ENCODE data around the gene IL12A.

IL12A gene

GRCh38 chr3:159960188-159961148, 28.2 kb upstream of the IL12A start:
- Histone ChIP-seq H3K36me3 (ENCODE audit: control insufficient read depth, insufficient read depth, low read length) (no peaks in the 10 kb centered on the region), H3K9ac (ENCODE audit: low read depth, low read length) (no peak overlapping the region), H3K4me1 (ENCODE audit: control insufficient read depth, insufficient read depth, low read length) (no peaks in the 10 kb centered on the region), H3K27ac (ENCODE audit: low read depth, low read length) (no peak overlapping the region), H3K9me3 (ENCODE audit: control insufficient read depth, insufficient read depth, low read length) (no peaks in the 10 kb centered on the region), H3K27me3 (ENCODE audit: control insufficient read depth, insufficient read depth, low read length) (no peaks in the 10 kb centered on the region), H3K4me3 (ENCODE audit: low read depth, low read length) (no peak overlapping the region)

GRCh38 chr3:159964166-159964973, 24.3 kb upstream of the IL12A start:
- Histone ChIP-seq H3K36me3 (ENCODE audit: control insufficient read depth, insufficient read depth, low read length) (no peaks in the 10 kb centered on the region), H3K4me1 (ENCODE audit: control insufficient read depth, insufficient read depth, low read length) (no peaks in the 10 kb centered on the region), H3K9ac (ENCODE audit: low read depth, low read length) (no peak overlapping the region), H3K27me3 (ENCODE audit: control insufficient read depth, insufficient read depth, low read length) (no peaks in the 10 kb centered on the region), H3K4me3 (ENCODE audit: low read depth, low read length) (no peak overlapping the region), H3K9me3 (ENCODE audit: control insufficient read depth, insufficient read depth, low read length) (no peaks in the 10 kb centered on the region), H3K27ac (ENCODE audit: low read depth, low read length) (no peak overlapping the region)

- H3K4me3 ChIP-seq (ENCODE audit: low read depth, low read length): no peak overlapping the region
- no peak overlapping the region for H3K27ac ChIP-seq (ENCODE audit: low read depth, low read length)
- no peaks in the 10 kb centered on the region for H3K9me3 ChIP-seq (ENCODE audit: control insufficient read depth, insufficient read depth, low read length)
- no peaks in the 10 kb centered on the region for H3K27me3 ChIP-seq (ENCODE audit: control insufficient read depth, insufficient read depth, low read length)
- no peaks in the 10 kb centered on the region for H3K36me3 ChIP-seq (ENCODE audit: control insufficient read depth, insufficient read depth, low read length)
- no peak overlapping the region for H3K9ac ChIP-seq (ENCODE audit: low read depth, low read length)
- H3K4me1 ChIP-seq (ENCODE audit: control insufficient read depth, insufficient read depth, low read length): no peaks in the 10 kb centered on the region
Measured at GRCh38 chr3:159971311-159971710, 17.3 kb upstream of the IL12A start.

GRCh38 chr3:159977295-159977694, 11.3 kb upstream of the IL12A start:
- Histone ChIP-seq H3K27ac (ENCODE audit: low read depth, low read length) (no peak overlapping the region), H3K4me1 (ENCODE audit: control insufficient read depth, insufficient read depth, low read length) (no peaks in the 10 kb centered on the region), H3K9ac (ENCODE audit: low read depth, low read length) (no peak overlapping the region), H3K9me3 (ENCODE audit: control insufficient read depth, insufficient read depth, low read length) (no peaks in the 10 kb centered on the region; the same call in 1 of the 2 replicates), H3K36me3 (ENCODE audit: control insufficient read depth, insufficient read depth, low read length) (no peaks in the 10 kb centered on the region), H3K4me3 (ENCODE audit: low read depth, low read length) (no peak overlapping the region), H3K27me3 (ENCODE audit: control insufficient read depth, insufficient read depth, low read length) (no peaks in the 10 kb centered on the region)

GRCh38 chr3:159978353-159978752, 10.3 kb upstream of the IL12A start:
- no peaks in the 10 kb centered on the region; the same call in 1 of the 2 replicates for H3K9me3 ChIP-seq (ENCODE audit: control insufficient read depth, insufficient read depth, low read length)
- no peak overlapping the region for H3K9ac ChIP-seq (ENCODE audit: low read depth, low read length)
- H3K27me3 ChIP-seq (ENCODE audit: control insufficient read depth, insufficient read depth, low read length): no peaks in the 10 kb centered on the region
- 0 out of 2 replicates have a peak, but pooled peaks cover 3% of the 10 kb centered on the region for H3K4me1 ChIP-seq (ENCODE audit: control insufficient read depth, insufficient read depth, low read length)
- no peak overlapping the region for H3K4me3 ChIP-seq (ENCODE audit: low read depth, low read length)
- no peaks in the 10 kb centered on the region for H3K36me3 ChIP-seq (ENCODE audit: control insufficient read depth, insufficient read depth, low read length)
- no peak overlapping the region for H3K27ac ChIP-seq (ENCODE audit: low read depth, low read length)

- H3K4me3 ChIP-seq (ENCODE audit: low read depth, low read length): no peak overlapping the region
- no peaks in the 10 kb centered on the region; the same call in 1 of the 2 replicates for H3K9me3 ChIP-seq (ENCODE audit: control insufficient read depth, insufficient read depth, low read length)
- no peaks in the 10 kb centered on the region for H3K36me3 ChIP-seq (ENCODE audit: control insufficient read depth, insufficient read depth, low read length)
- 0 out of 2 replicates have a peak, but pooled peaks cover 3% of the 10 kb centered on the region for H3K4me1 ChIP-seq (ENCODE audit: control insufficient read depth, insufficient read depth, low read length)
- no peak overlapping the region for H3K9ac ChIP-seq (ENCODE audit: low read depth, low read length)
- no peak overlapping the region for H3K27ac ChIP-seq (ENCODE audit: low read depth, low read length)
- no peaks in the 10 kb centered on the region for H3K27me3 ChIP-seq (ENCODE audit: control insufficient read depth, insufficient read depth, low read length)
Measured at GRCh38 chr3:159978918-159979703, 9.5 kb upstream of the IL12A start.

- no peaks in the 10 kb centered on the region for H3K27me3 ChIP-seq (ENCODE audit: control insufficient read depth, insufficient read depth, low read length)
- no peak overlapping the region for H3K27ac ChIP-seq (ENCODE audit: low read depth, low read length)
- H3K4me1 ChIP-seq (ENCODE audit: control insufficient read depth, insufficient read depth, low read length): 0 out of 2 replicates have a peak, but pooled peaks cover 3% of the 10 kb centered on the region
- no peaks in the 10 kb centered on the region for H3K36me3 ChIP-seq (ENCODE audit: control insufficient read depth, insufficient read depth, low read length)
- no peak overlapping the region for H3K4me3 ChIP-seq (ENCODE audit: low read depth, low read length)
- H3K9ac ChIP-seq (ENCODE audit: low read depth, low read length): no peak overlapping the region
- H3K9me3 ChIP-seq (ENCODE audit: control insufficient read depth, insufficient read depth, low read length): peaks cover 5% of the 10 kb centered on the region; the same call in 1 of the 2 replicates
Measured at GRCh38 chr3:159982442-159982974, 6.1 kb upstream of the IL12A start.

GRCh38 chr3:159987291-159987711, 1.3 kb upstream of the IL12A start:
- H3K27ac ChIP-seq (ENCODE audit: low read depth, low read length): no peak overlapping the region

GRCh38 chr3:159989973-159990846, 1.6 kb downstream of the IL12A start:
- no peaks in the 10 kb centered on the region for H3K36me3 ChIP-seq (ENCODE audit: control insufficient read depth, insufficient read depth, low read length)
- peaks cover 5% of the 10 kb centered on the region; the same call in 1 of the 2 replicates for H3K9me3 ChIP-seq (ENCODE audit: control insufficient read depth, insufficient read depth, low read length)
- H3K9ac ChIP-seq (ENCODE audit: low read depth, low read length): no peak overlapping the region
- H3K4me3 ChIP-seq (ENCODE audit: low read depth, low read length): no peak overlapping the region
- H3K27me3 ChIP-seq (ENCODE audit: control insufficient read depth, insufficient read depth, low read length): peaks cover 12% of the 10 kb centered on the region; the same call in 1 of the 2 replicates
- no peak overlapping the region for H3K27ac ChIP-seq (ENCODE audit: low read depth, low read length)
- peaks cover 28% of the 10 kb centered on the region for H3K4me1 ChIP-seq (ENCODE audit: control insufficient read depth, insufficient read depth, low read length)

More at GRCh38 chr3:159987291-159987711, 1.3 kb upstream of the IL12A start:
- H3K9me3 ChIP-seq (ENCODE audit: control insufficient read depth, insufficient read depth, low read length): peaks cover 5% of the 10 kb centered on the region; the same call in 1 of the 2 replicates
- peaks cover 7% of the 10 kb centered on the region; the same call in 1 of the 2 replicates for H3K4me1 ChIP-seq (ENCODE audit: control insufficient read depth, insufficient read depth, low read length)
- no peak overlapping the region for H3K9ac ChIP-seq (ENCODE audit: low read depth, low read length)
- H3K4me3 ChIP-seq (ENCODE audit: low read depth, low read length): no peak overlapping the region
- peaks cover 12% of the 10 kb centered on the region; the same call in 1 of the 2 replicates for H3K27me3 ChIP-seq (ENCODE audit: control insufficient read depth, insufficient read depth, low read length)
- H3K36me3 ChIP-seq (ENCODE audit: control insufficient read depth, insufficient read depth, low read length): no peaks in the 10 kb centered on the region
